Measurements from ENCODE around the gene COL9A1.

COL9A1 gene

GRCh38 chr6:70183538-70183937, 119.3 kb downstream of the COL9A1 start:
- no peak for ATAC-seq
- TF ChIP-seq CSDC2 (CRISPR knock-in tag; IDR thresholded peaks at IDR 0.05) (no peak), TSHZ2 (CRISPR knock-in tag; IDR thresholded peaks at IDR 0.05) (no peak), PPARA (CRISPR knock-in tag; IDR thresholded peaks at IDR 0.05; ENCODE audit: borderline replicate concordance) (no peak), BACH2 (CRISPR knock-in tag; IDR thresholded peaks at IDR 0.05; ENCODE audit: borderline replicate concordance) (no peak), CREB5 (CRISPR knock-in tag; IDR thresholded peaks at IDR 0.05; ENCODE audit: low read depth) (no peak), OSR1 (CRISPR knock-in tag; IDR thresholded peaks at IDR 0.05) (no peak), CSRNP3 (CRISPR knock-in tag; IDR thresholded peaks at IDR 0.05) (no peak), RARB (CRISPR knock-in tag; IDR thresholded peaks at IDR 0.05) (no peak), ZC3H10 (CRISPR knock-in tag; IDR thresholded peaks at IDR 0.05) (no peak), ZNF8 (CRISPR knock-in tag; IDR thresholded peaks at IDR 0.05) (no peak), SNAI2 (CRISPR knock-in tag; IDR thresholded peaks at IDR 0.05) (no peak), ISL1 (CRISPR knock-in tag; IDR thresholded peaks at IDR 0.05) (no peak), PATZ1 (CRISPR knock-in tag; IDR thresholded peaks at IDR 0.05; ENCODE audit: borderline replicate concordance) (no peak), GLIS3 (CRISPR knock-in tag; IDR thresholded peaks at IDR 0.05) (no peak), POU6F1 (CRISPR knock-in tag; IDR thresholded peaks at IDR 0.05; ENCODE audit: borderline replicate concordance, low read depth) (no peak), ESRRG (CRISPR knock-in tag; IDR thresholded peaks at IDR 0.05) (no peak), ARNTL (CRISPR knock-in tag; IDR thresholded peaks at IDR 0.05; ENCODE audit: borderline replicate concordance, low read depth) (no peak), TCF4 (CRISPR knock-in tag; IDR thresholded peaks at IDR 0.05; ENCODE audit: borderline replicate concordance) (no peak), ZNF70 (CRISPR knock-in tag; IDR thresholded peaks at IDR 0.05) (no peak), ZFP30 (CRISPR knock-in tag; IDR thresholded peaks at IDR 0.05) (no peak)

GRCh38 chr6:70180901-70181599, 121.8 kb downstream of the COL9A1 start:
- TF ChIP-seq ZFP3 (CRISPR knock-in tag; IDR thresholded peaks at IDR 0.05) (no peak), CSDC2 (CRISPR knock-in tag; IDR thresholded peaks at IDR 0.05) (no peak), TCF4 (CRISPR knock-in tag; IDR thresholded peaks at IDR 0.05; ENCODE audit: borderline replicate concordance) (no peak), SNAI2 (CRISPR knock-in tag; IDR thresholded peaks at IDR 0.05) (no peak), ZFP30 (CRISPR knock-in tag; IDR thresholded peaks at IDR 0.05) (no peak), ZNF70 (CRISPR knock-in tag; IDR thresholded peaks at IDR 0.05) (no peak), GLIS3 (CRISPR knock-in tag; IDR thresholded peaks at IDR 0.05) (no peak), BACH2 (CRISPR knock-in tag; IDR thresholded peaks at IDR 0.05; ENCODE audit: borderline replicate concordance) (no peak), ZNF565 (CRISPR knock-in tag; conservative IDR thresholded peaks at IDR 0.05; ENCODE audit: low read depth) (no peak), TOX (CRISPR knock-in tag; IDR thresholded peaks at IDR 0.05; ENCODE audit: borderline replicate concordance) (no peak), PATZ1 (CRISPR knock-in tag; IDR thresholded peaks at IDR 0.05; ENCODE audit: borderline replicate concordance) (no peak), ESRRG (CRISPR knock-in tag; IDR thresholded peaks at IDR 0.05) (no peak), POU6F1 (CRISPR knock-in tag; IDR thresholded peaks at IDR 0.05; ENCODE audit: borderline replicate concordance, low read depth) (no peak), RARB (CRISPR knock-in tag; IDR thresholded peaks at IDR 0.05) (no peak), ARNTL (CRISPR knock-in tag; IDR thresholded peaks at IDR 0.05; ENCODE audit: borderline replicate concordance, low read depth) (no peak), OSR1 (CRISPR knock-in tag; IDR thresholded peaks at IDR 0.05) (no peak)
- peak; percentile 40; the same call in 2 of the 3 replicates for ATAC-seq
